Embryonic facial prominence (tissue), 1 donor: ENCODE measurements around the gene SPACA7.
"Not testable (repeated sequence)": the region's sequence is repeated elsewhere in the genome, so short reads cannot be mapped to it uniquely, and the experiment has no call there.

Experiments
- DNase-seq: peaks from one replicate; pipeline ENCODE4 v3.0.0-alpha.2; 2016; ENCODE audit errors: extremely low spot score

The SPACA7 gene

GRCh38 chr13:112424098-112424497, 47.9 kb downstream of the SPACA7 start:
- no peak for DNase-seq

GRCh38 chr13:112428704-112429103, 52.5 kb downstream of the SPACA7 start:
- DNase-seq = no peak

- DNase-seq = no peak
These were observed 55.6 kb downstream of the SPACA7 start for GRCh38 chr13:112431734-112432133.

GRCh38 chr13:112432734-112433133, 56.6 kb downstream of the SPACA7 start:
- not testable (repeated sequence) for DNase-seq

- not testable (repeated sequence) for DNase-seq
These were observed 57.4 kb downstream of the SPACA7 start for GRCh38 chr13:112433517-112433916.

- no peak for DNase-seq
These were observed 57.9 kb downstream of the SPACA7 start for GRCh38 chr13:112434032-112434431.

- DNase-seq = no peak
These were observed 58.9 kb downstream of the SPACA7 start for GRCh38 chr13:112434937-112435523.

GRCh38 chr13:112435973-112436372, 59.8 kb downstream of the SPACA7 start:
- no peak for DNase-seq

GRCh38 chr13:112438094-112438493, 61.9 kb downstream of the SPACA7 start:
- no peak for DNase-seq

- no peak for DNase-seq
These were observed 62.4 kb downstream of the SPACA7 start for GRCh38 chr13:112438515-112438914.

GRCh38 chr13:112441226-112441625, 65.1 kb downstream of the SPACA7 start:
- no peak for DNase-seq

- DNase-seq = no peak
These were observed 65.7 kb downstream of the SPACA7 start for GRCh38 chr13:112441779-112442310.

- no peak for DNase-seq
These were observed 66.4 kb downstream of the SPACA7 start for GRCh38 chr13:112442483-112443090.

- no peak for DNase-seq
These were observed 67.2 kb downstream of the SPACA7 start for GRCh38 chr13:112443191-112443994.

GRCh38 chr13:112443995-112444311, 67.8 kb downstream of the SPACA7 start:
- peak; percentile 43 for DNase-seq

- DNase-seq = no peak
These were observed 68.6 kb downstream of the SPACA7 start for GRCh38 chr13:112444416-112445399.

- no peak for DNase-seq
These were observed 69.5 kb downstream of the SPACA7 start for GRCh38 chr13:112445411-112446271.

GRCh38 chr13:112446347-112446861, 70.2 kb downstream of the SPACA7 start:
- DNase-seq = no peak

GRCh38 chr13:112446867-112447266, 70.7 kb downstream of the SPACA7 start:
- DNase-seq = no peak

- no peak for DNase-seq
These were observed 71.2 kb downstream of the SPACA7 start for GRCh38 chr13:112447306-112447705.
